SU-DHL-6 (cell line): ENCODE results near the gene PRDM4.

Experiments used
- H2AFZ ChIP-seq: fragments of 200-600 bp; sonication (generic); 2 replicates; pipeline ENCODE4 v1.6.1; 2014; ENCODE audit warnings: low read depth, mild to moderate bottlenecking, moderate library complexity, mixed read lengths, antibody characterized with exemption, low read length; ENCODE audit not compliant: severe bottlenecking
- H3F3A ChIP-seq: fragments of 200-600 bp; shearing (Covaris generic); 2 replicates; pipeline ENCODE4 v1.6.0; 2016; ENCODE audit warnings: antibody characterized with exemption, mild to moderate bottlenecking; ENCODE audit not compliant: insufficient read depth
- H3K27ac ChIP-seq: fragments of 200-600 bp; sonication (generic); 2 replicates; pipeline ENCODE4 v1.5.1; 2016; ENCODE audit warnings: low read depth, mild to moderate bottlenecking, low read length, moderate library complexity, mixed read lengths
- H3K27me3 ChIP-seq: fragments of 200-600 bp; sonication (generic), shearing (Covaris generic); 2 replicates; pipeline ENCODE4 v1.6.0; 2014; ENCODE audit warnings: mild to moderate bottlenecking, low read length
- H3K36me3 ChIP-seq: fragments of 200-600 bp; sonication (generic); 2 replicates; pipeline ENCODE4 v1.6.1; 2014; ENCODE audit warnings: mild to moderate bottlenecking, low read length, mixed read lengths
- H3K4me2 ChIP-seq: fragments of 300-600, 200-600 bp; shearing (Covaris generic), sonication (generic); 2 replicates; pipeline ENCODE4 v1.6.0; 2014; ENCODE audit warnings: low read length, low read depth, mild to moderate bottlenecking; ENCODE audit not compliant: poor library complexity, severe bottlenecking
- H3K4me3 ChIP-seq: fragments of 200-600 bp; sonication (generic); 2 replicates; pipeline ENCODE4 v1.5.1; 2014; ENCODE audit warnings: antibody characterized with exemption, low read length, mild to moderate bottlenecking, mixed read lengths; ENCODE audit not compliant: insufficient read depth, poor library complexity, severe bottlenecking
- H3K79me2 ChIP-seq: fragments of 200-600 bp; sonication (generic); 2 replicates; pipeline ENCODE4 v1.6.1; 2014; ENCODE audit warnings: mild to moderate bottlenecking, low read length, moderate library complexity; ENCODE audit not compliant: insufficient read depth
- H3K9ac ChIP-seq: fragments of 200-600 bp; sonication (generic); 2 replicates; pipeline ENCODE4 v1.7.0; 2014; ENCODE audit warnings: mild to moderate bottlenecking, low read length
- H3K9me2 ChIP-seq: fragments of 200-600 bp; sonication (generic); replicated peaks from 2 replicates; pipeline ENCODE4 v1.6.1; 2014; ENCODE audit warnings: low read length; ENCODE audit not compliant: insufficient read depth
- H3K9me3 ChIP-seq: fragments of 200-600 bp; sonication (generic); 2 replicates; pipeline ENCODE4 v1.6.1; 2014; ENCODE audit warnings: low read length, mixed read lengths; ENCODE audit not compliant: insufficient read depth
- H4K20me1 ChIP-seq: fragments of 200-600 bp; sonication (generic); 2 replicates; pipeline ENCODE4 v1.6.1; 2014; ENCODE audit warnings: low read depth, mild to moderate bottlenecking, antibody characterized with exemption, low read length, moderate library complexity, mixed read lengths
- EZH2phosphoT487 ChIP-seq: fragments of 200-600 bp; sonication (generic), shearing (Covaris generic); conservative IDR thresholded peaks from 2 replicates; pipeline ENCODE4 v1.6.1; 2018; ENCODE audit warnings: mild to moderate bottlenecking, antibody characterized with exemption, low read length, moderate library complexity, mixed read lengths
- TF ChIP-seq, protein P1 (sequence below): fragments of 200-600 bp; sonication (generic); IDR thresholded peaks from one replicate; pipeline ENCODE4 v1.5.1; 2017; ENCODE audit warnings: antibody characterized with exemption, mild to moderate bottlenecking, low read length, moderate library complexity; ENCODE audit not compliant: insufficient read depth, poor library complexity, severe bottlenecking

Gene PRDM4

DNA sequence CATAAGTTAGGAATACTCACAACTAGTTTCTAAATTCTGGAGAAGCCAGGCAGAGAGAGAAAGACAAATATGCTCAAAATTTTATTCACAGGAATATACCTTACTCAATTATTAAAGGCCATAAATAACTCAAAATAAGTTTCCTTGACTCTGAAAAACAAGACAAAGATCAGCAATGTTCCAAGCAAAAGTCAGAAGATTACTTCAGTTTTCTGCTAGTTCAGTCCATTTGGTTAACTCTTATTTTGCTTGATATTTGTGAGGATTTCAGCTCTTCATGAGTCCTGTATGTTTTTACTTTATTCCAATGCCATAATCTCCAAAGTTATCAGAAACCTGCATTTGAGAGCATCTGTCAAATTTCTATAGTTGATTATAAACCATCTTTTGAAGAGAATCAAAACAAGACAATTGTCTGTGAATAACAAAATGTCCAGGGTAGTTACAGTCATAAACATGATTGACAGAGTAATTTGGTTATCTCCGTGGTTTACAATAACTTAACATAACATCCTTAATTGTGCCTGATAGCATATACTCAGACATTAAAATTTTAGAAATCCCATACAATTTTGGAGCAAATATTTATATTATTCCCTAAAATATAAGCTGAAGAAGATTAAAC lies 30.6 kb upstream of the PRDM4 start:
- no peak overlapping the region for H3K9ac ChIP-seq
- TF ChIP-seq, protein P1, sequence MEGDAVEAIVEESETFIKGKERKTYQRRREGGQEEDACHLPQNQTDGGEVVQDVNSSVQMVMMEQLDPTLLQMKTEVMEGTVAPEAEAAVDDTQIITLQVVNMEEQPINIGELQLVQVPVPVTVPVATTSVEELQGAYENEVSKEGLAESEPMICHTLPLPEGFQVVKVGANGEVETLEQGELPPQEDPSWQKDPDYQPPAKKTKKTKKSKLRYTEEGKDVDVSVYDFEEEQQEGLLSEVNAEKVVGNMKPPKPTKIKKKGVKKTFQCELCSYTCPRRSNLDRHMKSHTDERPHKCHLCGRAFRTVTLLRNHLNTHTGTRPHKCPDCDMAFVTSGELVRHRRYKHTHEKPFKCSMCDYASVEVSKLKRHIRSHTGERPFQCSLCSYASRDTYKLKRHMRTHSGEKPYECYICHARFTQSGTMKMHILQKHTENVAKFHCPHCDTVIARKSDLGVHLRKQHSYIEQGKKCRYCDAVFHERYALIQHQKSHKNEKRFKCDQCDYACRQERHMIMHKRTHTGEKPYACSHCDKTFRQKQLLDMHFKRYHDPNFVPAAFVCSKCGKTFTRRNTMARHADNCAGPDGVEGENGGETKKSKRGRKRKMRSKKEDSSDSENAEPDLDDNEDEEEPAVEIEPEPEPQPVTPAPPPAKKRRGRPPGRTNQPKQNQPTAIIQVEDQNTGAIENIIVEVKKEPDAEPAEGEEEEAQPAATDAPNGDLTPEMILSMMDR: no peak
- TF ChIP-seq EZH2phosphoT487: no peak
- no peak overlapping the region for H3K4me2 ChIP-seq
- H3K27me3 ChIP-seq: no peaks in the 10 kb centered on the region
- no peaks in the 10 kb centered on the region for H4K20me1 ChIP-seq
- peaks cover 8% of the 10 kb centered on the region; the same call in 1 of the 2 replicates for H3K9me3 ChIP-seq
- no peak overlapping the region for H2AFZ ChIP-seq
- H3K4me3 ChIP-seq: no peak overlapping the region
- no peaks in the 10 kb centered on the region for H3K79me2 ChIP-seq
- H3K27ac ChIP-seq: no peak overlapping the region
- H3K9me2 ChIP-seq: no peaks in the 10 kb centered on the region
- H3K36me3 ChIP-seq: no peaks in the 10 kb centered on the region
- no peaks in the 10 kb centered on the region for H3F3A ChIP-seq

- H3F3A ChIP-seq: no peaks in the 10 kb centered on the region
- H3K27me3 ChIP-seq: no peaks in the 10 kb centered on the region
- H3K4me2 ChIP-seq: no peak overlapping the region
- H3K9me3 ChIP-seq: peaks cover 8% of the 10 kb centered on the region; the same call in 1 of the 2 replicates
- no peak overlapping the region for H3K9ac ChIP-seq
- no peak overlapping the region for H3K4me3 ChIP-seq
- no peak overlapping the region for H2AFZ ChIP-seq
- no peak for TF ChIP-seq EZH2phosphoT487
- TF ChIP-seq, protein P1: no peak
- H4K20me1 ChIP-seq: no peaks in the 10 kb centered on the region
- no peaks in the 10 kb centered on the region for H3K79me2 ChIP-seq
- no peaks in the 10 kb centered on the region for H3K9me2 ChIP-seq
- no peak overlapping the region for H3K27ac ChIP-seq
- H3K36me3 ChIP-seq: no peaks in the 10 kb centered on the region
These were observed 27.9 kb upstream of the PRDM4 start for GRCh38 chr12:107788690-107789458.

- H3K27me3 ChIP-seq: no peaks in the 10 kb centered on the region
- no peaks in the 10 kb centered on the region for H3K9me2 ChIP-seq
- TF ChIP-seq, protein P1: no peak
- no peak for TF ChIP-seq EZH2phosphoT487
- H3K4me2 ChIP-seq: no peak overlapping the region
- no peak overlapping the region for H2AFZ ChIP-seq
- no peaks in the 10 kb centered on the region for H3K79me2 ChIP-seq
- H3F3A ChIP-seq: no peaks in the 10 kb centered on the region
- H3K9me3 ChIP-seq: peaks cover 8% of the 10 kb centered on the region; the same call in 1 of the 2 replicates
- H3K27ac ChIP-seq: no peak overlapping the region
- no peak overlapping the region for H3K9ac ChIP-seq
- no peaks in the 10 kb centered on the region for H4K20me1 ChIP-seq
- H3K4me3 ChIP-seq: no peak overlapping the region
- no peaks in the 10 kb centered on the region for H3K36me3 ChIP-seq
These were observed 27.3 kb upstream of the PRDM4 start for GRCh38 chr12:107788281-107788680.
